HepG2 (cell line): ENCODE results near the gene ZNFX1. TPM values are rescaled to one million over a fixed set of nuclear protein-coding genes. Genes with fewer than 3 reads are reported as not detected.
A peak's percentile ranks its signal among the peaks of the same experiment; 100 is the strongest.

Experiments used
- ARNT2 ChIP-seq: sonication (generic); formaldehyde crosslinking; IDR thresholded peaks from 2 replicates; pipeline ENCODE4 v1.8.0; 2022; ENCODE audit warnings: mild to moderate bottlenecking, low read depth, missing genetic modification reagents, moderate library complexity
- CBX5 ChIP-seq: sonication (generic); formaldehyde crosslinking; IDR thresholded peaks from 2 replicates; pipeline ENCODE4 v1.4.0; 2020; ENCODE audit warnings: missing genetic modification reagents, borderline replicate concordance
- CREM ChIP-seq, 2 experiments: sonication (generic) in 1 of 2; formaldehyde crosslinking in 1 of 2; IDR thresholded peaks; 2 replicates each; pipeline versions ENCODE4 v1.4.0 to v1.6.1; 2016 to 2020; ENCODE audit warnings: antibody characterized with exemption in 1 of 2, mild to moderate bottlenecking in 1 of 2, missing genetic modification reagents in 1 of 2
- FOXC1 ChIP-seq: sonication (generic); formaldehyde crosslinking; IDR thresholded peaks from 2 replicates; pipeline ENCODE4 v1.8.0; 2022; ENCODE audit warnings: mild to moderate bottlenecking, missing genetic modification reagents, borderline replicate concordance
- HMGXB3 ChIP-seq: sonication (generic); formaldehyde crosslinking; IDR thresholded peaks from 2 replicates; pipeline ENCODE4 v1.4.0; 2020; ENCODE audit warnings: missing genetic modification reagents, borderline replicate concordance
- MED1 ChIP-seq: sonication (generic); formaldehyde crosslinking; IDR thresholded peaks from 2 replicates; pipeline ENCODE4 v1.4.0; 2020; ENCODE audit warnings: missing genetic modification reagents
- MZF1 ChIP-seq: sonication (generic); formaldehyde crosslinking; IDR thresholded peaks from 2 replicates; pipeline ENCODE4 v1.8.1; 2023; ENCODE audit warnings: mild to moderate bottlenecking, missing genetic modification reagents, borderline replicate concordance
- NFKBIZ ChIP-seq: IDR thresholded peaks from 2 replicates; pipeline ENCODE4 v1.6.1; 2018; ENCODE audit warnings: missing genetic modification reagents, missing compliant biosample characterization
- PCBP2 ChIP-seq: fragments of 200-400 bp; formaldehyde crosslinking; optimal IDR thresholded peaks from 2 replicates; pipeline ENCODE3; 2018; ENCODE audit warnings: low read length, low read depth; ENCODE audit not compliant: poor library complexity, severe bottlenecking
- PHF8 ChIP-seq: sonication (generic); formaldehyde crosslinking; IDR thresholded peaks from 2 replicates; pipeline ENCODE4 v1.5.0; 2020; ENCODE audit warnings: missing genetic modification reagents
- RAD21 ChIP-seq: fragments of 450-650 bp; formaldehyde crosslinking; IDR thresholded peaks from 2 replicates; pipeline ENCODE4 v1.5.0; 2020; ENCODE audit warnings: mild to moderate bottlenecking
- SIX4 ChIP-seq: sonication (generic); formaldehyde crosslinking; IDR thresholded peaks from 2 replicates; pipeline ENCODE4 v1.4.0; 2020; ENCODE audit warnings: missing genetic modification reagents
- SMAD9 ChIP-seq: sonication (generic); formaldehyde crosslinking; IDR thresholded peaks from 2 replicates; pipeline ENCODE4 v1.5.1; 2020; ENCODE audit warnings: mild to moderate bottlenecking, missing genetic modification reagents
- SRSF4 ChIP-seq: fragments of 200-400 bp; formaldehyde crosslinking; IDR thresholded peaks from one replicate; pipeline ENCODE4 v1.6.1; 2018; ENCODE audit warnings: mild to moderate bottlenecking, low read depth, low read length, moderate library complexity; ENCODE audit not compliant: poor library complexity, severe bottlenecking
- ZBTB10 ChIP-seq: sonication (generic); formaldehyde crosslinking; IDR thresholded peaks from 2 replicates; pipeline ENCODE4 v1.4.0; 2020; ENCODE audit warnings: missing genetic modification reagents, borderline replicate concordance
- ZBTB38 ChIP-seq: sonication (generic); formaldehyde crosslinking; IDR thresholded peaks from 2 replicates; pipeline ENCODE4 v1.5.1; 2020; ENCODE audit warnings: mild to moderate bottlenecking, missing genetic modification reagents
- ZBTB7A ChIP-seq: sonication (generic); formaldehyde crosslinking; IDR thresholded peaks from 2 replicates; pipeline ENCODE4 v1.8.0; 2022; ENCODE audit warnings: mild to moderate bottlenecking, missing genetic modification reagents
- ZNF607 ChIP-seq: sonication (generic); formaldehyde crosslinking; IDR thresholded peaks from 2 replicates; pipeline ENCODE4 v1.5.1; 2020; ENCODE audit warnings: missing genetic modification reagents, mild to moderate bottlenecking, borderline replicate concordance
- ZNF761 ChIP-seq: sonication (generic); formaldehyde crosslinking; conservative IDR thresholded peaks from 2 replicates; pipeline ENCODE4 v1.4.0; 2020; ENCODE audit warnings: mild to moderate bottlenecking, missing genetic modification reagents
- polyA plus RNA-seq, 8 experiments: library from polyadenylated mRNA; depleted of rRNA in 3 of 8; stranded (reverse) in 7 of 8; unstranded in 1 of 8; fragments of >200 nt; fragmentation: Illumina TruSeq in 4 of 8; extraction: Trizol in 4 of 8; gene quantifications; 2 replicates each; pipeline versions ENCODE4 v1.2.1 to v1.2.3, GENCODE V29; 2011 to 2016; ENCODE audit warnings: low read depth in 4 of 8, missing spikeins in 1 of 8, mixed read lengths in 1 of 8; ENCODE audit not compliant: insufficient read depth in 1 of 8
- total RNA-seq, 5 experiments: library from RNA; depleted of rRNA; stranded (reverse); fragments of >200 nt; fragmentation: Illumina TruSeq; extraction: Trizol; gene quantifications; 2 replicates each; pipeline ENCODE4 v1.2.3, GENCODE V29; 2016; ENCODE audit warnings: low read depth in 1 of 5
- TF ChIP-seq, protein P1 (sequence below): sonication (generic); formaldehyde crosslinking; IDR thresholded peaks from 2 replicates; pipeline ENCODE4 v1.8.0; 2022; ENCODE audit warnings: mild to moderate bottlenecking, missing genetic modification reagents
- TF ChIP-seq, protein P2 (sequence below): sonication (generic); formaldehyde crosslinking; IDR thresholded peaks from 2 replicates; pipeline ENCODE4 v1.8.1; 2023; ENCODE audit warnings: missing genetic modification reagents, mild to moderate bottlenecking, borderline replicate concordance

ZNFX1 gene
- total and polyA plus RNA-seq, 2 of the 13 experiments (the other 11 are each of a cell fraction or from before 2014, with no cell fraction given) = 2.9 to 11.1 TPM

GRCh38 chr20:49216991-49217578 lies 60.8 kb downstream of the ZNFX1 start (continued):
- TF ChIP-seq ZBTB38 (CRISPR knock-in tag) = peak; percentile 75
- peak; percentile 59; the same call in 1 of the 2 replicates for TF ChIP-seq MED1 (CRISPR knock-in tag)
- peak; percentile 79; the same call in 1 of the 2 replicates for TF ChIP-seq CBX5 (CRISPR knock-in tag)
- no peak for TF ChIP-seq ZBTB7A
- no peak for TF ChIP-seq MZF1
- peak; percentile 78 for TF ChIP-seq ARNT2
- no peak for TF ChIP-seq SRSF4
- peak; percentile 50; the same call in 1 of the 2 replicates for TF ChIP-seq SIX4
- TF ChIP-seq ZNF761 (CRISPR knock-in tag) = 0 out of 2 replicates have a peak, but pooled peaks have one; percentile 71
- TF ChIP-seq HMGXB3 (CRISPR knock-in tag) = peak; percentile 72; the same call in 1 of the 2 replicates
- TF ChIP-seq RAD21 (CRISPR knock-in tag) = peak; percentile 92
- TF ChIP-seq, protein P1, sequence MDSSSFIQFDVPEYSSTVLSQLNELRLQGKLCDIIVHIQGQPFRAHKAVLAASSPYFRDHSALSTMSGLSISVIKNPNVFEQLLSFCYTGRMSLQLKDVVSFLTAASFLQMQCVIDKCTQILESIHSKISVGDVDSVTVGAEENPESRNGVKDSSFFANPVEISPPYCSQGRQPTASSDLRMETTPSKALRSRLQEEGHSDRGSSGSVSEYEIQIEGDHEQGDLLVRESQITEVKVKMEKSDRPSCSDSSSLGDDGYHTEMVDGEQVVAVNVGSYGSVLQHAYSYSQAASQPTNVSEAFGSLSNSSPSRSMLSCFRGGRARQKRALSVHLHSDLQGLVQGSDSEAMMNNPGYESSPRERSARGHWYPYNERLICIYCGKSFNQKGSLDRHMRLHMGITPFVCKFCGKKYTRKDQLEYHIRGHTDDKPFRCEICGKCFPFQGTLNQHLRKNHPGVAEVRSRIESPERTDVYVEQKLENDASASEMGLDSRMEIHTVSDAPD = no peak
- TF ChIP-seq SMAD9 = no peak
- TF ChIP-seq NFKBIZ (CRISPR knock-in tag) = peak; percentile 70; the same call in 1 of the 2 replicates
- peak; percentile 17; the same call in 1 of the 2 replicates for TF ChIP-seq CREM (IDR thresholded peaks at IDR 0.05)
- TF ChIP-seq CREM (CRISPR knock-in tag; IDR thresholded peaks at IDR 0.05) = no peak
- 0 out of 2 replicates have a peak, but pooled peaks have one; percentile 21 for TF ChIP-seq PHF8 (CRISPR knock-in tag)
- TF ChIP-seq, protein P2, sequence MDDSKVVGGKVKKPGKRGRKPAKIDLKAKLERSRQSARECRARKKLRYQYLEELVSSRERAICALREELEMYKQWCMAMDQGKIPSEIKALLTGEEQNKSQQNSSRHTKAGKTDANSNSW (CRISPR knock-in tag) = no peak
- no peak for TF ChIP-seq ZNF607
- TF ChIP-seq PCBP2 = no peak
- TF ChIP-seq FOXC1 (CRISPR knock-in tag) = 0 out of 2 replicates have a peak, but pooled peaks have one; percentile 36
- TF ChIP-seq ZBTB10 (CRISPR knock-in tag) = no peak
